Uterus (tissue), 4 donors: ENCODE results near the gene LPCAT1. TPM values are rescaled to one million over a fixed set of nuclear protein-coding genes. Genes with fewer than 3 reads are reported as not detected.

Source experiments
- DNase-seq, 2 donors: peaks; one replicate each; pipeline ENCODE4 v3.0.0-alpha.2; 2019 to 2020
- H3K27ac ChIP-seq, 2 donors: fragments of 200-600 bp; sonication (generic); 1 replicate in 1 of 2; 2 replicates in 1 of 2; pipeline ENCODE4 v1.5.1; 2016 to 2018
- H3K27me3 ChIP-seq, 2 donors: fragments of 200-600 bp; sonication (generic); one replicate each; pipeline ENCODE4 v1.5.1; 2018 to 2019; ENCODE audit warnings: control low read depth in 1 of 2
- H3K36me3 ChIP-seq, 2 donors: fragments of 200-600 bp; sonication (generic); one replicate each; pipeline ENCODE4 v1.5.1; 2019; ENCODE audit warnings: control low read depth in 1 of 2
- H3K4me1 ChIP-seq, 2 donors: fragments of 200-600 bp; sonication (generic); one replicate each; pipeline ENCODE4 v1.5.1; 2018 to 2019; ENCODE audit warnings: control low read depth in 1 of 2
- H3K4me3 ChIP-seq, 2 donors: fragments of 200-600 bp; sonication (generic); 1 replicate in 1 of 2; 2 replicates in 1 of 2; pipeline ENCODE4 v1.5.1; 2018 to 2019; ENCODE audit warnings: mild to moderate bottlenecking in 1 of 2
- H3K9me3 ChIP-seq, 2 donors: fragments of 200-600 bp; sonication (generic); one replicate each; pipeline ENCODE4 v1.5.1; 2019; ENCODE audit warnings: control low read depth in 1 of 2
- CTCF ChIP-seq, 4 experiments: fragments of 200-600 bp in 2 of 4; fragments of 450-650 bp in 2 of 4; sonication (generic) in 2 of 4; IDR thresholded peaks; one replicate each; pipeline ENCODE4 v1.5.1; 2016 to 2019; ENCODE audit warnings: antibody characterized with exemption in 4 of 4, mild to moderate bottlenecking in 2 of 4, moderate library complexity in 1 of 4
- POLR2A ChIP-seq, 2 donors: fragments of 450-650 bp; IDR thresholded peaks; one replicate each; pipeline ENCODE4 v1.6.1; 2016; ENCODE audit warnings: antibody characterized with exemption in 2 of 2, mild to moderate bottlenecking in 1 of 2, moderate library complexity in 1 of 2
- intact Hi-C: fragments of 100-400 bp; cut with DNase I; formaldehyde crosslinking; loops from one replicate; pipeline ENCODE4 v1.15.1; 2023; ENCODE audit warnings: low total_unique reads
- total RNA-seq, 4 donors: library from RNA; depleted of rRNA in 3 of 4; stranded (reverse); fragments of >200 nt in 3 of 4; gene quantifications; one replicate each; pipeline versions ENCODE4 v1.1.0 to v1.2.4, GENCODE V29; 2014 to 2023
- donor health status: DM: yes; HTN: yes; CAD: no.

LPCAT1 gene
- total RNA-seq, 4 donors from 2014 or later = 21.5 to 51.0 (median 40.0) TPM

- TF ChIP-seq CTCF (IDR thresholded peaks at IDR 0.05) = no peak
- TF ChIP-seq POLR2A (IDR thresholded peaks at IDR 0.05) = no peak
- H3K36me3 ChIP-seq = no peaks in the 10 kb centered on the region
- DNase-seq = no peak
- H3K9me3 ChIP-seq = no peaks in the 10 kb centered on the region
- H3K4me1 ChIP-seq = no peaks in the 10 kb centered on the region
- no peaks in the 10 kb centered on the region for H3K27me3 ChIP-seq
- H3K27ac ChIP-seq = no peak overlapping the region
- H3K4me3 ChIP-seq = no peak overlapping the region
- intact Hi-C loops = no loop called here
Measured at GRCh38 chr5:1549475-1550030, 25.8 kb upstream of the LPCAT1 start.

GRCh38 chr5:1548702-1549474 lies 25.1 kb upstream of the LPCAT1 start:
- no peaks in the 10 kb centered on the region for H3K27me3 ChIP-seq
- H3K9me3 ChIP-seq = no peaks in the 10 kb centered on the region
- no peak overlapping the region for H3K27ac ChIP-seq
- no peaks in the 10 kb centered on the region for H3K36me3 ChIP-seq
- no peak for DNase-seq
- no peaks in the 10 kb centered on the region for H3K4me1 ChIP-seq
- intact Hi-C loops = no loop called here
- no peak for TF ChIP-seq POLR2A (IDR thresholded peaks at IDR 0.05)
- no peak for TF ChIP-seq CTCF (IDR thresholded peaks at IDR 0.05)
- no peak overlapping the region for H3K4me3 ChIP-seq

DNA sequence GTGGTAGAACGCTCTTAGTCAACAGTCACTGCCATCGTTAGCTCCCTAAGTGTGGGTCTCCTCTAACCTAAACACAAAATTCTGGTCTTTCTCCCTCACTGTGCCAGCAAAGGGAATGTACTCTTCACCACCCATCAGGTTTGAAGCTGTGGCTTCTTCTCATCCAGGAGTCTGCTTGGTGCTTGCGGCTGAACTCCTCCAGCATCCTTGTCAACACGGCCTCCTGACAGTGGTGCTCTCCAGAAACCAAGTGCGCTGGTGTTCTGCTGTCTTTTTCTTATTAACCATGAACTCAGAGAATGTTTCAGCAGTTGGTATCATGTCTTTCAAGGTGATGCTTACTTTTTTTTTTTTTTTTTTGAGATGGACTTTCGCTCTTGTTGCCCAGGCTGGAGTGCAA lies 23.9 kb upstream of the LPCAT1 start:
- intact Hi-C loops = no loop called here
- Histone ChIP-seq H3K27ac (no peak overlapping the region), H3K4me1 (no peaks in the 10 kb centered on the region), H3K36me3 (no peaks in the 10 kb centered on the region), H3K9me3 (no peaks in the 10 kb centered on the region), H3K4me3 (no peak overlapping the region), H3K27me3 (no peaks in the 10 kb centered on the region)
- TF ChIP-seq CTCF (IDR thresholded peaks at IDR 0.05) (no peak), POLR2A (IDR thresholded peaks at IDR 0.05) (no peak)
- DNase-seq = no peak

GRCh38 chr5:1547236-1547635 lies 23.5 kb upstream of the LPCAT1 start:
- no peaks in the 10 kb centered on the region for H3K27me3 ChIP-seq
- H3K9me3 ChIP-seq = no peaks in the 10 kb centered on the region
- peak in 1 of 2 donors; percentile 4 for DNase-seq
- intact Hi-C loops = no loop called here
- H3K36me3 ChIP-seq = no peaks in the 10 kb centered on the region
- H3K4me1 ChIP-seq = no peaks in the 10 kb centered on the region
- no peak overlapping the region for H3K27ac ChIP-seq
- H3K4me3 ChIP-seq = no peak overlapping the region
- TF ChIP-seq CTCF (IDR thresholded peaks at IDR 0.05) = no peak
- TF ChIP-seq POLR2A (IDR thresholded peaks at IDR 0.05) = no peak

GRCh38 chr5:1546556-1546955 lies 22.8 kb upstream of the LPCAT1 start:
- intact Hi-C loops = no loop called here
- no peaks in the 10 kb centered on the region for H3K27me3 ChIP-seq
- no peak overlapping the region for H3K27ac ChIP-seq
- H3K9me3 ChIP-seq = no peaks in the 10 kb centered on the region
- peak; percentile 4 to 8 for DNase-seq
- no peaks in the 10 kb centered on the region for H3K36me3 ChIP-seq
- TF ChIP-seq POLR2A (IDR thresholded peaks at IDR 0.05) (no peak), CTCF (IDR thresholded peaks at IDR 0.05) (no peak)
- no peak overlapping the region for H3K4me3 ChIP-seq
- H3K4me1 ChIP-seq = no peaks in the 10 kb centered on the region
